Measurements from ENCODE around the gene CAPN12. TPM values are rescaled to one million over a fixed set of nuclear protein-coding genes. Genes with fewer than 3 reads are reported as not detected.

CAPN12 gene
- total and polyA plus RNA-seq, 2 experiments from 2014 or later = 19.1 to 20.5 TPM

- TF ChIP-seq REST (IDR thresholded peaks at IDR 0.05; ENCODE audit: unreplicated experiment) (no peak), CTCF (conservative IDR thresholded peaks at IDR 0.05; ENCODE audit: low read depth in 2 of 2) (no peak), CREB1 (CRISPR knock-in tag; IDR thresholded peaks at IDR 0.05; ENCODE audit: low read depth) (no peak)
These were observed 33.1 kb downstream of the CAPN12 start (continued) for GRCh38 chr19:38710928-38711725.

- Histone ChIP-seq H3K79me2 (replicated peaks; ENCODE audit: insufficient read depth) (peaks cover 6% of the 10 kb centered on the region; the same call in 1 of the 2 replicates), H3K4me3 (no peak overlapping the region), H3F3A (replicated peaks; ENCODE audit: low read depth) (0 out of 2 replicates have a peak, but pooled peaks cover 6% of the 10 kb centered on the region), H3K4me1 (ENCODE audit: insufficient read depth) (no peaks in the 10 kb centered on the region), H3K36me3 (ENCODE audit: insufficient read depth) (peaks cover 37% of the 10 kb centered on the region; the same call in 1 of the 2 replicates), H4K20me1 (replicated peaks; ENCODE audit: insufficient read depth) (no peaks in the 10 kb centered on the region; the same call in 1 of the 2 replicates), H3K4me2 (no peak overlapping the region), H3K27me3 (ENCODE audit: insufficient read depth) (no peaks in the 10 kb centered on the region), H3K27ac (ENCODE audit: low read depth) (no peak overlapping the region; the same call in 1 of the 2 replicates), H3K9me2 (ENCODE audit: insufficient read depth) (no peaks in the 10 kb centered on the region), H2AFZ (no peak overlapping the region)
- ATAC-seq = no peak
- DNase-seq (ENCODE audit: low spot score) = no peak
- Mint-ChIP-seq H3K4me3 (no peak overlapping the region), H3K4me1 (no peaks in the 10 kb centered on the region), H3K36me3 (ENCODE audit: low read depth) (peaks cover 79% of the 10 kb centered on the region), H3K27me3 (ENCODE audit: insufficient read depth, low read depth, poor library complexity) (peaks cover 17% of the 10 kb centered on the region), H3K9me3 (no peaks in the 10 kb centered on the region; the same call in 2 of the 3 replicates), H3K27ac (peak overlapping the region; percentile 36; the same call in 1 of the 2 replicates)
- no peak for TF ChIP-seq CREB1 (CRISPR knock-in tag; IDR thresholded peaks at IDR 0.05; ENCODE audit: low read depth)
- no peak for TF ChIP-seq NANOG (IDR thresholded peaks at IDR 0.05; ENCODE audit: borderline replicate concordance)
- TF ChIP-seq POLR2AphosphoS5 (IDR thresholded peaks at IDR 0.05; ENCODE audit: low read depth) = peak; percentile 13; the same call in 1 of the 2 replicates
These were observed 33.9 kb downstream of the CAPN12 start for GRCh38 chr19:38710416-38710702.
